Measurements from ENCODE around the gene OSCP1. TPM values are rescaled to one million over a fixed set of nuclear protein-coding genes. Genes with fewer than 3 reads are reported as not detected.

The OSCP1 gene, protein sequence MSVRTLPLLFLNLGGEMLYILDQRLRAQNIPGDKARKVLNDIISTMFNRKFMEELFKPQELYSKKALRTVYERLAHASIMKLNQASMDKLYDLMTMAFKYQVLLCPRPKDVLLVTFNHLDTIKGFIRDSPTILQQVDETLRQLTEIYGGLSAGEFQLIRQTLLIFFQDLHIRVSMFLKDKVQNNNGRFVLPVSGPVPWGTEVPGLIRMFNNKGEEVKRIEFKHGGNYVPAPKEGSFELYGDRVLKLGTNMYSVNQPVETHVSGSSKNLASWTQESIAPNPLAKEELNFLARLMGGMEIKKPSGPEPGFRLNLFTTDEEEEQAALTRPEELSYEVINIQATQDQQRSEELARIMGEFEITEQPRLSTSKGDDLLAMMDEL
- polyA plus RNA-seq (2012; rRNA removed), result 11.9 and 15.2 TPM in 2 replicates
- polyA plus RNA-seq (2012; cell fraction: cytosol; rRNA removed), result 13.2 TPM in 2 replicates
- polyA plus RNA-seq (2012; cell fraction: nucleus; rRNA removed), result 14.2 and 14.4 TPM in 2 replicates

GRCh38 chr1:36450270-36450918, at the start of gene OSCP1:
TSS of gene OSCP1 (minus strand) at chr1:36450451. CDS start at chr1:36450369, 82 bp downstream.
- ChIA-PET CTCF (interaction anchor here (0.8 to 2.1 kb wide), 12 partner anchors 11 to 315 kb away, joined by 3 to 8 read pairs (median 3); no protein-coding TSS in a partner anchor), POLR2A (interaction anchor here (0.6 to 2.8 kb wide), 7 partner anchors 9 to 187 kb away, joined by 3 to 22 read pairs (median 4); partner anchors contain the start of gene MRPS15)
- 2% methylated on average over 34 of the region's 48 CpGs for WGBS (ENCODE audit: low lambda C conversion rate)
- H3K79me2 ChIP-seq (ENCODE audit: insufficient read depth), result peaks cover 7% of the 10 kb centered on the region
- H3K4me2 ChIP-seq, result peak within 1 kb of the TSS; percentile 91
- no peaks in the 10 kb centered on the region for H3K27me3 ChIP-seq (ENCODE audit: insufficient read depth)
- peak within 1 kb of the TSS; percentile 91 to 94 for H3K27ac ChIP-seq (ENCODE audit: low read depth in 2 of 2, low read length in 1 of 2)
- peak within 1 kb of the TSS; percentile 74 to 80 for H3K4me3 ChIP-seq (ENCODE audit: low read depth in 2 of 2, low read length in 1 of 2)
- H2AFZ ChIP-seq (ENCODE audit: low read depth), result peak within 1 kb of the TSS; percentile 98
- no peaks in the 10 kb centered on the region for H3K9me3 ChIP-seq
- no peaks in the 10 kb centered on the region for H3K9me2 ChIP-seq
- H3K36me3 ChIP-seq (replicated peaks in 1 of 2; ENCODE audit: control insufficient read depth in 1 of 2, insufficient read depth in 2 of 2, low read length in 1 of 2), result peaks cover 3 to 11% of the 10 kb centered on the region in 2 experiments
- H3K4me1 ChIP-seq (ENCODE audit: control insufficient read depth in 1 of 2, insufficient read depth in 2 of 2, low read depth in 1 of 2, low read length in 1 of 2), result peaks cover 0 to 8% of the 10 kb centered on the region in 2 experiments; a peak in 1 of 4 replicates
- no peaks in the 10 kb centered on the region for H4K20me1 ChIP-seq (ENCODE audit: insufficient read depth)
- DNase-seq, result peak; percentile 100
- H3F3A ChIP-seq (replicated peaks; ENCODE audit: insufficient read depth), result peaks cover 11% of the 10 kb centered on the region
- H3K9ac ChIP-seq, result peak within 1 kb of the TSS; percentile 85
- TF ChIP-seq USF1 (IDR thresholded peaks at IDR 0.05; ENCODE audit: borderline replicate concordance, low read depth) (no peak), TCF12 (IDR thresholded peaks at IDR 0.05) (no peak), NFIC (IDR thresholded peaks at IDR 0.05; ENCODE audit: borderline replicate concordance) (no peak), TEAD4 (IDR thresholded peaks at IDR 0.05; ENCODE audit: borderline replicate concordance, insufficient read depth) (no peak), IRF3 (IDR thresholded peaks at IDR 0.05; ENCODE audit: low read depth, low read length) (peak; percentile 84), ELF1 (IDR thresholded peaks at IDR 0.05) (no peak), EZH2phosphoT487 (IDR thresholded peaks at IDR 0.05; ENCODE audit: borderline replicate concordance, low read depth) (no peak), RFX5 (IDR thresholded peaks at IDR 0.05; ENCODE audit: low read length) (no peak), MXI1 (IDR thresholded peaks at IDR 0.05; ENCODE audit: low read depth, low read length) (peak; percentile 91), RCOR1 (IDR thresholded peaks at IDR 0.05; ENCODE audit: low read length) (no peak), NRF1 (IDR thresholded peaks at IDR 0.05; ENCODE audit: low read depth, low read length) (no peak), EP300 (IDR thresholded peaks at IDR 0.05; ENCODE audit: borderline replicate concordance in 1 of 2, low read depth in 1 of 2, low read length in 1 of 2) (no peak), FOXJ3 (CRISPR knock-in tag; IDR thresholded peaks at IDR 0.05) (no peak), CTCF (IDR thresholded peaks at IDR 0.05) (no peak), FOSL2 (IDR thresholded peaks at IDR 0.05; ENCODE audit: borderline replicate concordance, low read depth) (no peak), TAF1 (IDR thresholded peaks at IDR 0.05; ENCODE audit: borderline replicate concordance, low read depth, low read length) (peak; percentile 42; the same call in 1 of the 2 replicates), REST (IDR thresholded peaks at IDR 0.05; ENCODE audit: low read depth, low read length) (no peak), POLR2AphosphoS5 (IDR thresholded peaks at IDR 0.05; ENCODE audit: low read depth, low read length) (peak; percentile 91), JUND (IDR thresholded peaks at IDR 0.05) (no peak)
- TF ChIP-seq, protein P1, sequence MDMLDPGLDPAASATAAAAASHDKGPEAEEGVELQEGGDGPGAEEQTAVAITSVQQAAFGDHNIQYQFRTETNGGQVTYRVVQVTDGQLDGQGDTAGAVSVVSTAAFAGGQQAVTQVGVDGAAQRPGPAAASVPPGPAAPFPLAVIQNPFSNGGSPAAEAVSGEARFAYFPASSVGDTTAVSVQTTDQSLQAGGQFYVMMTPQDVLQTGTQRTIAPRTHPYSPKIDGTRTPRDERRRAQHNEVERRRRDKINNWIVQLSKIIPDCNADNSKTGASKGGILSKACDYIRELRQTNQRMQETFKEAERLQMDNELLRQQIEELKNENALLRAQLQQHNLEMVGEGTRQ (IDR thresholded peaks at IDR 0.05; ENCODE audit: borderline replicate concordance, low read depth, low read length), result no peak

Measured in SK-N-SH (cell line).